ENCODE data around the gene FCRL5.
"Not testable (repeated sequence)": the region's sequence is repeated elsewhere in the genome, so short reads cannot be mapped to it uniquely, and the experiment has no call there.

Gene FCRL5
- 0 to 0.18 (median 0.11) reads per million in 4 experiments for total RNA-seq

DNA sequence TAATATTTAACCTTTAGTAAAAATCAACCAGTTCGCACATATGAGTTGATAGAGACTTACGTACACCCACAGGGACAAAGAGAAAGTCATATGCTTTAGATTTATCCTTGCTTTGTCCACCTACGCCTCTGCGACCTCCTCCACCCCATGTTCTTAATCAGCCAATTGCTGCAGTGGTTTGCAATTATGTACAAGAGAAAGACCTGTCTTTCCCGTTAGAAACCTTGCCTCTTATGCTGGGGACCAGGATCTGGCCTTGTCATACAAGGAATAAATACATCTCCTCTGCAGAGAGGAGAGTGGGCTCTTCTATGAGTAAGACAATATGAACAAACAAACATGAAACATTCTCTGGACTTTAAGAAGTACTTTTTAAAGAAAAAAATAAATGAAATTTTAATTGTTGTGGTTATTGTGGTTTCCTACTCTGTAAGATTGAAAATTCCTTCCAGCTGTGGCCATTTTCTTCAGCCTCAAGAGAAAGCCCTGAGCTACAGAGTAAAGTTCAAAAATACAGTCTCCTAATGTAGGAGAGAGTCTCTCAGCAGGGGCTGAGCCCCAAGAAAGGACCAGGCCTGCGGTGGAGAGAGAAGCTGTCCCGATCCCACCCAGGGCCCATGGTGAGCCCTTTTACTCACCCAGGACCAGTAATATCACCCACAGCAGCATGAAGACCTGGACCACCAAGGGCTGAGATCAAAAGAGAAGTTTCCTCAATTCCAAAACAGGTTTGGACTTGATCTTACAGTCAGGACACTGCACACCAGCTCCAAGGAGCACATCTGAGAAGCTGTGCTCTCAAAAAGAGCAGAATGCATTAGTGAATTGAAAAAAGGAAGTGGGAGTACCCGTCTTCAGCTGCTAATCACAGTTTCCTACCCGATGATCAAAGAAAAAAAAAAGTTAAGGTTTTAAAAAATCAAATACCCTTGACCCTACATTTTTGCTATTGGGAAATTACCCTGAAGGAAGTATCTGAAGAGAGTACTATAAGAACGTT, at the start of gene FCRL5:
Gene FCRL5, minus strand, starts transcription at position 822 of the 1,000 bp plus-strand sequence. Its CDS starts 153 bp downstream, at position 669.
- DNase-seq, result no peak

DNA sequence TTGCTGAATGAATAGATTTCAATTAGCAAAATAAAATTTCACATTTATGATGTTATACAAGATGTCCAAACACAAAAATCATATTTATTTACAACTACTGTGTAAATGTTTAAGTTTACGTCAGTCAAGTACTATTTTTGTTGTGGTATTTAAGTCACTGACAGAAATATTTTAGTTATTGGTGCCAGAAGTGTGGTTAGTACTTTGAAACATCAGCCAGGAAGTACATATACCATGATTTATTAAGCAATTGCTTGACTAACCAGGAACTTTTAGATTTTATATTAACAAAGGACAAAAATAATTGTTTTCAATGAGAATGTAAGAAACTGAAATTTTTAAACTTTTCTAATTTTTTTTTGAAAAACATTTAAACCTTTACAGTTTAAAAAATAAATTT, 47.9 kb upstream of the FCRL5 start:
- DNase-seq, result no peak

DNA sequence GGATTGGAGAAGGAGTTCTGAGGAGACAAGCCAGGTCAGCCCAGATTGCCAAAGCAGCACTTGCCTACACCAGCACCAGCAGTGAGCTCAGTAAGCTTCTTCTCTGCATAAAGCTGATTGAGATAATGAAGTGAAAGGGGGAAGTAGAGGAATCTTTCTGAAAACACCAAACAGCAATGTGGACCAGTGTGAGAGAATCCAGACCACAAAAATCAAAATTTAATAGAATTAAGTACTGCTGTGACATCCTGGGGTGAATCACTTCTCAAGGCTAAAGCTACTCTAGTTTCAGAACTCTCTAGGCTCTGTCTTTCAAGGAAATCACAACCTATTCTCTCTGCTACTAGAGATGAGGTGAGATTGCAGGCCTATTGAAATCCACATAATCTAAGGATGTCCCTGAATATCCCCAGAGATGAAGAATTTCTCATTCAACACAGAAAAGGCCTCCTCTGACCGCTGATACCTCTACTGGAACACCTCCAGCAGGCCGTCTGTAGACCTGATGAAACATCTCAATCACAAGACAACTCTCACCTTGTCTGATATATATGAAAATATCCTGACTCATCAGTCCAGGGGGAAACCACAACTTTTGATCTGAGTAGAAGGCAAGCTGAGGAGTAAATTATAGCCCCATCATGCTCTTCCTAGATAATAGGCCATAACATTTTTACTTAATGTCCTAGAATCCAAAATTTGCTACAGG, 45.8 kb upstream of the FCRL5 start, which contains the start of gene FCRL4:
Gene FCRL4, minus strand, starts transcription at position 127 of the 709 bp plus-strand sequence. CDS start 141 bp downstream, outside the sequence.
- DNase-seq, result no peak

GRCh38 chr1:157596384-157596783, 44.1 kb upstream of the FCRL5 start:
- DNase-seq, result no peak

GRCh38 chr1:157595356-157595755, 43.0 kb upstream of the FCRL5 start:
- no peak for DNase-seq

DNA sequence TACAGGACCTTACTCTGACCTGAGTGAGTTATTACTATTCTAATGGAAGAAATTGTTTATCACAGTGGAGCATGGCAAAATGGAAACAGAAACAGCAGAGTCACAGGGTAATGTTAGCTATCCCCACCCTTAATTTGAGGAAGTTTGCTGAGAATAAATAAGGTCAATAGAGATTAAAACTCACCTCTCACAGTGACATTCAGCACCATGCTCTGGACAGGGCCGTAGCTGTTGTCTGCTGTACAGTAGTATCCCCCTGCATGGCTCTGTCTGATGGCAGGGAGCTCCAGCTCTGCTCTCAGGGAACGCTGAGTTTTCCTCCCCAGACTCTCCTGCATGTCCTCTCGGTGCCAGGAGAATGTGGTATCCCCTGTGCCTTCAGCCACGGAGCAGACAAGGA, 33.7 kb upstream of the FCRL5 start:
- no peak for DNase-seq

DNA sequence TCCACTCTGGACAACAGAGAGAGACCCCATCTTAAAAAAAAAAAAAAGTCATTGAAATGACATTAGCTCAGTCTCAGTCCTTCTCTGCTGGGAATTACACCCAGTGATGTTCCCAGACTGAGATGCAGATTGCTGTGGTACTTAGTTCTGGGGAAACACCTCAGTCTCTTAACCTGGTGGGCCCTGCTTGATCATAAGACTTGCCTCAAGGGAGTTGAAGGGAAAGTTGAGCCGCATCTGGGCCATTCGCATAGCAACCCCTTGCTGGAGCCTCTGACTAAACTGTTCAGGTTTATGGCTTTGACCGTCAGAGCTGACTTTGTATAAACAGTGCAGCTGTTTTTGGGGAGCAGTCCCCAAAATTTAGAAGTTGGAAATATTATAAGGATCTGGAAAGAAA, 32.2 kb upstream of the FCRL5 start:
- no peak for DNase-seq

DNA sequence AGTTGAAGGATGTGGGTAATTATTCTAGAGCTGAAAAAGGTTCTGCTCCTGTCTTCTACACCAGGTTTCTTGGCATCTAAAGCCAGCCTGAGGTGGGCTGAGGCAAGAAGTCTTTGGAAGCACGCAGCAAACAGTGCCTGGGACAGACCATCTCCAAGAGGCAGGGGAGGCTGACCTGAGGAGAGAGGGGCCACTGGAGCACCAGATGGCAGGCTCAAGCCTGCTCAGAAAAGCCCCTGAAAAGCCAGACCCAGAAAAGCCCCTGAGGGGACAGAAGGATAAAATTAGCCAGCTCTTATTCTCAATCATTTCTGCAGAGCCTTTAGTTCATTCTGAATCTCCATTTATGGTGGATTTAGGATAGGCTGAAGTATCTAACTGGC, 28.5 kb upstream of the FCRL5 start:
- DNase-seq, result no peak

- DNase-seq, result no peak
Observed at GRCh38 chr1:157580179-157580827, 28.0 kb upstream of the FCRL5 start.

- DNase-seq, result no peak
Observed at GRCh38 chr1:157577420-157577819, 25.1 kb upstream of the FCRL5 start.

DNA sequence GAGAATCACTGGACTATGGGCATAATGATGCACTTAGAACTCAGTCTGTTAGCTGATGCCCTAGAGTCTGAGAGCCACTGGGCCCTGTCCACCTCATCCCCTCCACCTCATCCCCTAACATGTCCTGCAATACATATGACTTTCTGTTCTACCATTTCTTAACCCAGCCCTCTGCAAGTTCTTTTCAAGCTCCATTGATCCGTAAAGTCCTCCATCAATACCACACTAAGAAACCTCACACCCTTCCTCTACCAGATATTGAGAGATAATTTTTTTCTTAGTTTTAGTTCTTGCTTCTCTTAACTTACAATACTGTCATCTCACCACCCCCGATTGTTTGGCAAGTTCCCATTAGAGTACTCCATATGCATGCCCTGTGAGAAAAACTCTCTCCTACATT, 23.4 kb upstream of the FCRL5 start:
- no peak for DNase-seq

DNA sequence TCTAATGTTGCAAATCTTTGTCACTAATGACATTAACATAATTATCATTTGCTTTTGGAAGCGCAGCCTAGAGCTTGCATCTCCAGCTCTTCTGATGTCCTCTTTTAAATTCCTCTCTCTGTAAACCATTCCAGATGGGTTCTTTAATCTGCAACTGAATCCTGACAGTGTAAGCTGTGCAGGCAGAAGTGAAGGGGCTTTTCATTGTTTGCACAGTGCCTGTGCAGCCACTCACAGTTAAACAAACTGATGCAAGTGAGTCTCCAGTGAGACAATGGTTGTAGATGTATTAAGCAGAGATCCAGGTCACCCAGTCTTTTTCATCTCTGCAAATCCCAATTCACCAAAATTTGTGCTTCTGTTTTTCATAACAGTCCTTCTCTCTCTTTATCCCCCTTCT, 22.5 kb upstream of the FCRL5 start:
- no peak for DNase-seq

DNA sequence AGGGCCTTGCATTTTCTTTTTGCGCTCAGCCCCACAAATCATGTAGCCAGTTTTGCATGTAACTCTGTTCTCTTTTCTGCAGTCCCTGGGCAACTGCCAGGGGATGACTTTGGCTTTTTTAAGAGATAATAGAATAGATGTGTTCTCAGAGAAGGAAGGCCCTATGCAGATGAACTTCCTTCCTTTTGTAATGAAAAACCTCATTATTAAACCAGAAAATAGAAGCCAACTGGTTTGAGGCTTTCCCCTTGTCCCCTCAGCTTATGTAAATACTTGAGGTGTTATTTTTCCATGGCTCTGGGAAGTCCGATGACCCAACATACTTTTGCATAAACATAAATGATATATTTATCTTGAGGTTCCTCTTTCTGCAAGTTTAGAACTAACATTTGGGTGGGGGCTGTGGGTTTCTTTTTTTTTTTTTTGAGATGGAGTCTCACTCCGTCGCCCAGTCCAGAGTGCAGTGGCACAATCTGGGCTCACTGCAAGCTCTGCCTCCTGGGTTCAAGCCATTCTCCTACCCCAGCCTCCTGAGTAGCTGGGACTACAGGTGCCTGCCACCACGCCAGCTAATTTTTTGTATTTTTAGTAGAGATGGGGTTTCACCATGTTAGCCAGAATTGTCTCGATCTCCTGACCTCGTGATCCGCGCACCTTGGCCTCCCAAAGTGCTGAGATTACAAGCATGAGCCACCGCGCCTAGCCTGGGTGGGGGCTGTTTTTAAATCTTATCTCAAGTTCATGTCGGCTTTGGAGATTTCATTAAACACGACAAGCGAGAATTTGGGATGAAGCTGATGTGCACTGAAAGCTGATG, 14.4 kb upstream of the FCRL5 start:
- DNase-seq, result no peak

- DNase-seq, result no peak
Observed at GRCh38 chr1:157562515-157562914, 10.2 kb upstream of the FCRL5 start.

GRCh38 chr1:157558119-157558518, 5.8 kb upstream of the FCRL5 start:
- no peak for DNase-seq

GRCh38 chr1:157548081-157548480, 4.2 kb downstream of the FCRL5 start:
- DNase-seq, result not testable (repeated sequence)

DNA sequence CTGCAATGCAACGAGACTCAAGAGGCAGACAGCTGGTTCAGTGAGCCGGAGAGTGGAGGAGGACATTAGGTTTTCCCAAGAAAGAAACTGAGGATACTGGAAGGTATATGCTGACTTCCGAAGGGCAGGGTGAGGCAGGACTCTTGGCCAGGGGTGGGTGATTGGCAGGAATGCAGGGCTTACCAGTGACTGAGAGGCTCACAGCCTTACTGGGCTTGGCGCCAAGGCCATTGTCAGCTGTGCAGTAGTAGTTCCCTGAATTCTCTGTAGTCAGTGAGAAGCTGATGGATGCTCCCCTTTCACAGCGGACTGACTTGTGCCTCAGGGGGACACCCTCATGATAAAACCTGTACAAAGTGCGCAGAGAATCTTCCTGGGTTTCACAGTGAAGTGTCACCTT, 9.6 kb downstream of the FCRL5 start:
- no peak for DNase-seq

- no peak for DNase-seq
Observed at GRCh38 chr1:157540852-157541251, 11.5 kb downstream of the FCRL5 start.

GRCh38 chr1:157540160-157540748, 12.1 kb downstream of the FCRL5 start:
- no peak for DNase-seq

DNA sequence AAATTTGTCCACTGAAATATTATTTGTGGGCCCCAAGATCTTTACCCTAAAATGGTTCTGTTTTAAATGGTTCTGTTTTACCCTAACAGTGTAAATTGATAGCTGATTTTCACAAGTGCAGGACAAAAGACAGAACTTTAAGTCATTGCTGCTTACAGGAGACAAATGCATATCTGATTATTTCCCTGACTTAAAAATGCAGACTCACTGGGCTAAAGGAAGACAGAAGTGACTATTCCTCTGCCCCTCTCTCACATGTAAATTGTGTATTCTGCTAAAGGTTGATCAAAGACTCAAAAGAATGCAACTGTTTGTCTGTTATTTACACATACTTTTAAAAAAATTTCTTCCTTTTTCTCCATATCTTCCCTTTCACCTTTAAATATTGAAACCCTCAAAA, 12.7 kb downstream of the FCRL5 start:
- DNase-seq, result no peak

GRCh38 chr1:157532569-157532968, 19.7 kb downstream of the FCRL5 start:
- no peak for DNase-seq

All from effector CD8-positive, alpha-beta T cell (primary cell).